NAMALWA (cell line): ENCODE data around the gene GBX2.

Experiments
- DNase-seq: peaks from one replicate; pipeline ENCODE4 v3.0.0-alpha.2; 2015; ENCODE audit warnings: low spot score

Gene GBX2

GRCh38 chr2:236168110-236169080 is at the start of gene GBX2:
GBX2 (minus strand) TSS chr2:236168386; CDS start chr2:236167971, 415 bp downstream.
- no peak for DNase-seq

- DNase-seq, result no peak
These were observed 49.7 kb upstream of the GBX2 start for GRCh38 chr2:236217926-236218325.

- DNase-seq, result no peak
These were observed 48.5 kb upstream of the GBX2 start for GRCh38 chr2:236216711-236217110.

- no peak for DNase-seq
These were observed 47.7 kb upstream of the GBX2 start for GRCh38 chr2:236215761-236216333.

- DNase-seq, result no peak
These were observed 47.0 kb upstream of the GBX2 start for GRCh38 chr2:236215196-236215595.

DNA sequence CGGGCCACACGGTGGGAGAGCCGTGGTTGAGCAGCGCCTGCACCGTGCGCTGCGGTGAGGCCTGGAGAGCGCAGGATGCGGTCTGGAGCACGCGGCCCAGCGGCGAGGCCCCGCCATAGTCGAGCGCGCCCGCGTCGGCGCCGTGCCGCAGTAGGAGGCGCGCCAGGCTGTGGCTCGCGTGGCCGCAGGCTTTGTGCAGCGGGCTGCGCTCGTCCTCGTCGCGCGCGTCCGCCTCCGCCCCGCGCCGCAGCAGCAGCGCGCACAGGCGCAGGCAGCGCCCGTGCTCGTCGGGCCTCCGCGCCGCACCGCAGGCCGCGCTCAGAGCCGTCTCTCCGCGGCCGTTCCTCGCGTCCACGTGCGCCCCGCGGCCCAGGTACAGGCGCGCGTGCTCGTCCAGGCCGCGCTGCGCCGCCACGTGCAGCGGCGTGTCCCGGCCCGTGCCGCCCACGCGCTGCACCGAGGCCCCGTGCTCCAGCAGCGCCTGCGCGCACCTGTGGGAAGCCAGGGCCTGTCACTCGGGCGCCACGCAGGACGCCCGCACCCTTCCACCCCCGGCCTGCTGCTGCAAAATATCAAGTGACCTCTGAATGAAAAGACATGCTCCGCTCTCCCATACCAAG is 46.3 kb upstream of the GBX2 start:
- no peak for DNase-seq

DNA sequence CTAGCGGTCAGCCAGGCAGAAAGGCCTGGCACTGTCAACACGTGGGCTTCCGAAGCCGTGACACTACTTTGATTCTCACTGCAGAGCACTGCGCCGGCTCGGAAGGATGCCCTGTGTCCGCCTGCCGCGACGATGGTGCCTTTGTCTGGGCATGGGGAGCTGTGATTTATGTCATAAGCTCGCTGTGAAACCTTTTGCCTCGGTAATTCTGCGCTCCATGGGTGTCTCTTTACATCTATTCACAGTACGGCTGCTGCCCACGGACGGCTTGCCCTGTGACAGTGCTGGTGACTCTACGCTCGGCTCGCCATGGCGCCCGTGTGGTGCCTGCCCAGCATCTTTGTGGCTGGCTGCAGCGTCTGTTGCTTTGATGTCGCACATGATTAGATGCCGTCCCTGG is 43.1 kb upstream of the GBX2 start:
- DNase-seq, result no peak

GRCh38 chr2:236210536-236210935 is 42.4 kb upstream of the GBX2 start:
- DNase-seq, result no peak

- no peak for DNase-seq
These were observed 41.8 kb upstream of the GBX2 start for GRCh38 chr2:236209996-236210395.

- DNase-seq, result no peak
These were observed 41.3 kb upstream of the GBX2 start for GRCh38 chr2:236209535-236209934.

DNA sequence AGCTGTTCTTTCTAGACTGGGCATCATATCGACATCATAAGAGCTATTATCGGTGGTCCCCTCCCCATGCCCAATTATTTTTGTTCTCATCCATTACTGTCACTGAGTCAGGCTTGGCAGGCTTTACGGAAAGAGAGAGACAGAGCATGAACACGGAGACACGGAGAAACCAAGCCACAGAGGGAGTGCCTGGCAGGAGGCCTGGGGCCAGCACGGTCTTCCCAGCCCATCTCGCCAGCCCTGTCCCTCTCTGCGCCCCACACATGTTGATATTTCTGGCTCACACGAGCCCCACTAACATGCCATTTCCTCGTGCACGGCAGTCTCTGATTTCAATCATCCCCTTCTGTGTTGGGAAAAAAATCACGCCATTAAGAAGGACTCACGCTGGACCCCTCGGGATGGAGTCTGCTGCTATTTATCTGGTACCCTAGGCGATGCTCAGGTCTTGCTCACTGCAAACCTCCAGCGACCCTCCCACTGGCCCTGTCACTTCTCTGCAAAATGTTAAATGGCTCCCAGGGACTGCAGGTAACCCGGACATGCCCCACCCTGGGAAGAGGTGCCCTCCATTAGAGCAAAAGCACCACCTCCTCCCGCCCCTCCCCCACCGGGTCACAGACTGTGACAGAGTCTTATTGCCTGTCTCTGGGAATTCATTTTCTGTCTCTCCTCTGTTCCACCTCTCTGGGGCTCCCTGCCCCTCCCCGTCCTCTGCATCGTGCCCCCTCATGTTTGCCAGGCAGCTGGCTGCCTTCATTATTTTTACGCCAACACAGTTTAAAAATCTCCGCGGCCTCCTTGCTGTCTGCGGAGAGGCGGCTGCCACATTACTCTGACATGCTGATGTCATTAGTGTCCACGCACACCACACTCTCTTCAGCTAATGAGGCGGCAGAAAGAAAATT is 40.1 kb upstream of the GBX2 start:
- DNase-seq, result no peak

GRCh38 chr2:236207472-236207871 is 39.3 kb upstream of the GBX2 start:
- no peak for DNase-seq

GRCh38 chr2:236205867-236206645 is 37.9 kb upstream of the GBX2 start:
- no peak for DNase-seq

- DNase-seq, result no peak
These were observed 36.8 kb upstream of the GBX2 start for GRCh38 chr2:236204953-236205352.

DNA sequence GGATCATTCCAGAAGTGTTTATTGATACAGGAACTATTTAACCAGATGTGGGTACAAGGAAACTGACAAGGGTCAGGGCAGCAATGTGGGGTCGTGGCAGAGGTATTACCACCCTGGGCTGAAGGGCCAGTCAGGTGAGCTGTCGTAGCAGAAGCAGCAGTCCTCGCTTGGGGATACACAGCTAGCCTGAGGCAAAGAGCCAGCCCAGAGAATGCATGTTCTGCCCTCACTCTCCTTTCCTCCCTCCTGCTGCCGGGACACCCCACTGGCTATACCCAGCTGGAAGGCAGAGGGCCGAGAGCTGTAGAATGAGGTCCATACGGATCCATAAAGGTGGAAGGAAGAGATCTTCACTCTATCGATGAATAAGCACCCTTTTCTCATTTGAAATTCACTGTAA is 32.2 kb upstream of the GBX2 start:
- no peak for DNase-seq

- DNase-seq, result no peak
These were observed 28.2 kb upstream of the GBX2 start for GRCh38 chr2:236196366-236196765.

GRCh38 chr2:236195726-236196125 is 27.5 kb upstream of the GBX2 start:
- no peak for DNase-seq

DNA sequence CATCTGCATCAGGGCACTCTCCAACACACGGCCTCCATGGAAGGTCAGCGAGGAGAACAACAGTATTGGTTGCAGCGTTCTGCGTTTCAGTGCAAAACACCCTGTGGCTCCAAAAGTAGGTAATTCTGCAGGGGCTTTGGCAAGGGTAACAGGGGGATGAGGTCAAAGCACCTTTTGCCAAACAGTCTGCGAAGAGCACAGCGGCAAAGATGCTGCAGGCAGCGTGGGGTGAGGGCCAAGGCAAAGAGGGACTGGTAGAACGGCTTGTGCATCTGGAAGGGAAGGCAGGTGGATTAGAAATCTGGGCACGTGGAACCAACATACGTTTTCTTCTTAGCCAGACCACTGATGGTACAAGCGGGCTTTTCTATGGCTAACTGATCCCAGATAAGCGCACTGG is 26.6 kb upstream of the GBX2 start:
- DNase-seq, result no peak

- DNase-seq, result no peak
These were observed 24.8 kb upstream of the GBX2 start for GRCh38 chr2:236193026-236193425.

GRCh38 chr2:236190674-236191073 is 22.5 kb upstream of the GBX2 start:
- DNase-seq, result no peak

DNA sequence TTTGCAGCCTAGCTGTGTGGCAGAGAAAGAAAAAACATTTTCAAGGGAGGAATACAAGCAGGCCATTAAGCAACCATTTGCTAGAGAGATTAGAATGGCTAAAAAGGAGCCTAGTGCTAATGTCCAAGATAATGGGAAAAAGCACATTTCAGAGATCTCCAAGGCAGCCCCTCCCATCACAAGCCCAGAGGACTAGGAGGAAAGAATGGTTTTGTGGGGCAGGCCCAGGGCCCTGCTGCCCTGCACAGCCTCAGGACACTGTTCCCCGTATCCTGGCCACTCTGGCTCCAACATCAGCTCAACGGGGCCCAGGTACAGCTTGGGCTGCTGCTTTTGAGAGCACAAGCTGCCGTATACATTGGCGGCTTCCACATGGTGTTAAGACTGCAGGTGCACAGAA is 16.5 kb upstream of the GBX2 start:
- no peak for DNase-seq
